Stomach (tissue), 9 donors: ENCODE measurements around the gene ZNF423. TPM values are rescaled to one million over a fixed set of nuclear protein-coding genes. Genes with fewer than 3 reads are reported as not detected.

Experiments
- DNase-seq, 2 donors: peaks; one replicate each; pipeline versions ENCODE4 v3.0.0 to v3.0.0-alpha.2; 2013 to 2019
- H3K27ac ChIP-seq, 5 donors: fragments of 200-600 bp in 4 of 5; sonication (generic) in 4 of 5; one replicate each; pipeline ENCODE4 v1.5.1; 2013 to 2019; ENCODE audit warnings: mild to moderate bottlenecking in 1 of 5, moderate library complexity in 1 of 5
- H3K27me3 ChIP-seq, 3 donors: fragments of 200-600 bp; sonication (generic); one replicate each; pipeline ENCODE4 v1.5.1; 2017 to 2019; ENCODE audit warnings: mixed run types in 1 of 3
- H3K36me3 ChIP-seq, 4 donors: fragments of 200-600 bp; sonication (generic); 1 replicate in 3 of 4; 2 replicates in 1 of 4; pipeline ENCODE4 v1.5.1; 2016 to 2019
- H3K4me1 ChIP-seq, 4 donors: fragments of 200-600 bp; sonication (generic); one replicate each; pipeline ENCODE4 v1.5.1; 2016 to 2019
- H3K4me3 ChIP-seq, 4 donors: fragments of 200-600 bp; sonication (generic) in 3 of 4; one replicate each; pipeline ENCODE4 v1.5.1; 2016 to 2019; ENCODE audit warnings: mild to moderate bottlenecking in 1 of 4
- H3K9me3 ChIP-seq, 4 donors: fragments of 200-600 bp; sonication (generic); one replicate each; pipeline ENCODE4 v1.5.1; 2016 to 2019
- CTCF ChIP-seq, 7 experiments: fragments of 450-650 bp in 4 of 7; fragments of 200-600 bp in 3 of 7; sonication (generic) in 3 of 7; IDR thresholded peaks; one replicate each; pipeline ENCODE4 v1.5.1; 2016 to 2019; ENCODE audit warnings: antibody characterized with exemption in 7 of 7, control low read depth in 2 of 7, mild to moderate bottlenecking in 1 of 7
- EP300 ChIP-seq: sonication (generic); formaldehyde crosslinking; IDR thresholded peaks from one replicate; pipeline ENCODE4 v1.6.1; 2017; ENCODE audit warnings: antibody characterized with exemption
- POLR2A ChIP-seq, 4 donors: fragments of 450-650 bp; IDR thresholded peaks; one replicate each; pipeline ENCODE4 v1.6.1; 2016; ENCODE audit warnings: antibody characterized with exemption in 4 of 4, control low read depth in 2 of 4, mild to moderate bottlenecking in 1 of 4, moderate library complexity in 1 of 4
- POLR2AphosphoS5 ChIP-seq, 3 donors: sonication (generic); formaldehyde crosslinking; IDR thresholded peaks; one replicate each; pipeline ENCODE4 v1.6.1; 2016; ENCODE audit warnings: antibody characterized with exemption in 3 of 3
- WGBS, 5 donors: extraction: QIAGEN DNeasy Blood & Tissue Kit in 3 of 5; methylation state at CpG; one replicate each; pipeline versions ENCODE4 v1.1.5 to v1.1.7; 2013 to 2018; 5-methylcytosine and 5-hydroxymethylcytosine counted together
- intact Hi-C: fragments of 100-400 bp; cut with DNase I; formaldehyde crosslinking; loops from one replicate; pipeline ENCODE4 v1.15.1; 2023; ENCODE audit warnings: low total_unique reads
- polyA plus RNA-seq, 3 donors: library from polyadenylated mRNA; stranded (reverse); fragments of 200-250 nt; gene quantifications; one replicate each; pipeline ENCODE4 v1.2.3, GENCODE V29; 2013
- total RNA-seq, 5 donors: library from RNA; depleted of rRNA; stranded (reverse); fragments of >200 nt; gene quantifications; one replicate each; pipeline versions ENCODE4 v1.1.0 to v1.2.3, GENCODE V29; 2014 to 2016
- donor health status: healthy with polysubstance abuse.
- donor health status: Bipolar disorder and iron deficiency.
- donor health status: healthy.

Gene ZNF423
- total and polyA plus RNA-seq, 8 donors: 0.29 to 3.5 (median 1.0) TPM

GRCh38 chr16:49453983-49454382 lies 401.9 kb downstream of the ZNF423 start:
- Histone ChIP-seq H3K36me3 (no peaks in the 10 kb centered on the region), H3K4me1 (no peaks in the 10 kb centered on the region), H3K4me3 (no peak overlapping the region), H3K27ac (no peak overlapping the region), H3K27me3 (peaks cover 0 to 17% (median 0%) of the 10 kb centered on the region in 3 donors), H3K9me3 (no peaks in the 10 kb centered on the region)
- DNase-seq: no peak
- 93 to 98% (median 96%) methylated on average over 5 of the region's 5 CpGs for WGBS, 5 donors
- intact Hi-C loops: no loop called here
- TF ChIP-seq POLR2AphosphoS5 (IDR thresholded peaks at IDR 0.05): no peak
- no peak for TF ChIP-seq CTCF (IDR thresholded peaks at IDR 0.05)
- no peak for TF ChIP-seq EP300
- TF ChIP-seq POLR2A (IDR thresholded peaks at IDR 0.05): no peak

- H3K4me3 ChIP-seq: no peak overlapping the region
- H3K27ac ChIP-seq: peak overlapping the region in 1 of 5 donors; percentile 2
- H3K27me3 ChIP-seq: peaks cover 0 to 16% (median 0%) of the 10 kb centered on the region in 3 donors
- WGBS, 5 donors: 86 to 95% (median 93%) methylated on average over 4 to 5 of the region's 5 CpGs
- DNase-seq: no peak
- no peaks in the 10 kb centered on the region for H3K36me3 ChIP-seq
- TF ChIP-seq CTCF (IDR thresholded peaks at IDR 0.05) (no peak), POLR2A (IDR thresholded peaks at IDR 0.05) (no peak), POLR2AphosphoS5 (IDR thresholded peaks at IDR 0.05) (no peak), EP300 (no peak)
- H3K9me3 ChIP-seq: no peaks in the 10 kb centered on the region
- intact Hi-C loops: no loop called here
- no peaks in the 10 kb centered on the region for H3K4me1 ChIP-seq
Measured at GRCh38 chr16:49453021-49453420, 402.9 kb downstream of the ZNF423 start.

- Histone ChIP-seq H3K4me3 (peak overlapping the region in 2 of 4 donors; percentile 3 to 13), H3K27me3 (peaks cover 0 to 16% (median 0%) of the 10 kb centered on the region in 3 donors), H3K9me3 (no peaks in the 10 kb centered on the region), H3K36me3 (no peaks in the 10 kb centered on the region), H3K27ac (peak overlapping the region in 1 of 5 donors; percentile 2), H3K4me1 (no peaks in the 10 kb centered on the region)
- 22 to 44% (median 25%) methylated on average over 14 of the region's 14 CpGs for WGBS, 5 donors
- intact Hi-C loops: no loop called here
- DNase-seq: peak in 1 of 2 donors; percentile 32
- TF ChIP-seq POLR2AphosphoS5 (IDR thresholded peaks at IDR 0.05) (no peak), EP300 (no peak), POLR2A (IDR thresholded peaks at IDR 0.05) (no peak), CTCF (IDR thresholded peaks at IDR 0.05) (no peak)
Measured at GRCh38 chr16:49452578-49452977, 403.3 kb downstream of the ZNF423 start.

- intact Hi-C loops: no loop called here
- Histone ChIP-seq H3K4me1 (no peaks in the 10 kb centered on the region), H3K27me3 (peaks cover 0 to 16% (median 0%) of the 10 kb centered on the region in 3 donors), H3K27ac (peak overlapping the region in 1 of 5 donors; percentile 2), H3K4me3 (peak overlapping the region in 2 of 4 donors; percentile 3 to 13), H3K36me3 (no peaks in the 10 kb centered on the region), H3K9me3 (no peaks in the 10 kb centered on the region)
- 20 to 34% (median 26%) methylated on average over 4 of the region's 4 CpGs for WGBS, 5 donors
- TF ChIP-seq CTCF (IDR thresholded peaks at IDR 0.05) (no peak), EP300 (no peak), POLR2A (IDR thresholded peaks at IDR 0.05) (no peak), POLR2AphosphoS5 (IDR thresholded peaks at IDR 0.05) (no peak)
- no peak for DNase-seq
Measured at GRCh38 chr16:49452108-49452507, 403.8 kb downstream of the ZNF423 start.
